CD4-positive, alpha-beta T cell (primary cell): ENCODE data around the gene NAPB. TPM values are rescaled to one million over a fixed set of nuclear protein-coding genes. Genes with fewer than 3 reads are reported as not detected.

Experiments used
- ATAC-seq: fragments of 200-7000 bp; cut with Tn5 transposase; one replicate; pipeline ENCODE4 v1.10.0; 2022; ENCODE audit warnings: mild to moderate bottlenecking; ENCODE audit not compliant: poor library complexity
- CTCF ChIA-PET: fragments of 350-600 bp; sonication (Branson Sonifier 250); formaldehyde crosslinking; loops from one replicate; lab custom pipeline; 2021; ENCODE audit warnings: antibody characterized with exemption, inconsistent platforms; lab: Charles Lee
- POLR2A ChIA-PET: fragments of 350-600 bp; sonication (Branson Sonifier 250); formaldehyde crosslinking; loops from one replicate; lab custom pipeline; 2021; ENCODE audit warnings: antibody characterized with exemption, inconsistent platforms; lab: Charles Lee
- DNase-seq, 14 experiments: peaks; one replicate each; pipeline ENCODE4 v3.0.0-alpha.2; 2013 to 2020; ENCODE audit warnings: mixed read lengths in 2 of 14
- H3K27ac ChIP-seq, 2 donors: one replicate each; pipeline versions ENCODE4 v1.5.1 to v1.7.0; 2013; ENCODE audit warnings: low read length in 2 of 2, low read depth in 1 of 2, mild to moderate bottlenecking in 1 of 2
- H3K27me3 ChIP-seq, 2 experiments: 1 replicate in 1 of 2; 2 replicates in 1 of 2; pipeline versions ENCODE4 v1.6.1 to v1.7.0; 2013; ENCODE audit warnings: low read length in 2 of 2, control low read depth in 1 of 2, mild to moderate bottlenecking in 1 of 2, moderate library complexity in 1 of 2; ENCODE audit not compliant: insufficient read depth in 2 of 2, control insufficient read depth in 1 of 2
- H3K36me3 ChIP-seq: one replicate; pipeline ENCODE4 v1.6.1; 2013; ENCODE audit warnings: low read length, control low read depth; ENCODE audit not compliant: insufficient read depth
- H3K4me1 ChIP-seq: one replicate; pipeline ENCODE4 v1.6.1; 2013; ENCODE audit warnings: low read length, control low read depth; ENCODE audit not compliant: insufficient read depth
- H3K4me3 ChIP-seq: one replicate; pipeline ENCODE4 v1.5.1; 2013; ENCODE audit warnings: mild to moderate bottlenecking, low read length, moderate library complexity
- H3K9me3 ChIP-seq, 2 experiments: 1 replicate in 1 of 2; 2 replicates in 1 of 2; pipeline versions ENCODE4 v1.6.1 to v1.7.0; 2013; ENCODE audit warnings: low read length in 2 of 2, mild to moderate bottlenecking in 2 of 2, control low read depth in 1 of 2, moderate library complexity in 1 of 2; ENCODE audit not compliant: control insufficient read depth in 1 of 2, insufficient read depth in 1 of 2
- H3K27ac Mint-ChIP-seq: one replicate; pipeline ENCODE4 v1.8.0; 2020; ENCODE audit warnings: mixed read lengths
- H3K27me3 Mint-ChIP-seq: one replicate; pipeline ENCODE4 v1.8.0; 2021; ENCODE audit warnings: mixed read lengths
- H3K36me3 Mint-ChIP-seq: one replicate; pipeline ENCODE4 v1.8.0; 2021; ENCODE audit warnings: low read depth, mixed read lengths
- H3K4me1 Mint-ChIP-seq: one replicate; pipeline ENCODE4 v1.8.0; 2021; ENCODE audit warnings: low read depth, mixed read lengths
- H3K4me3 Mint-ChIP-seq: one replicate; pipeline ENCODE4 v1.8.0; 2020; ENCODE audit warnings: mild to moderate bottlenecking, mixed read lengths
- H3K9me3 Mint-ChIP-seq: one replicate; pipeline ENCODE4 v1.8.0; 2020; ENCODE audit warnings: mixed read lengths
- intact Hi-C, 2 experiments: fragments of 100-400 bp; cut with DNase I in 1 of 2; cut with micrococcal nuclease in 1 of 2; formaldehyde crosslinking; loops; one replicate each; pipeline versions ENCODE4 v1.15.1 to v1.9.0; 2023 to 2025; cut with DNase I, micrococcal nuclease
- total RNA-seq, 174 experiments: library from RNA in 2 of 174; stranded (reverse) in 2 of 174; gene quantifications; one replicate each; pipeline ENCODE4 v1.2.3 and lab custom pipeline; 2021 to 2026
- TF ChIP-seq, protein P1 (sequence below): fragments of 200-600 bp; IDR thresholded peaks from one replicate; pipeline ENCODE4 v1.8.0; 2022; ENCODE audit warnings: antibody characterized with exemption, mild to moderate bottlenecking

Gene NAPB
- total RNA-seq, 2 experiments from 2014 or later: 7.5 to 8.9 TPM

DNA sequence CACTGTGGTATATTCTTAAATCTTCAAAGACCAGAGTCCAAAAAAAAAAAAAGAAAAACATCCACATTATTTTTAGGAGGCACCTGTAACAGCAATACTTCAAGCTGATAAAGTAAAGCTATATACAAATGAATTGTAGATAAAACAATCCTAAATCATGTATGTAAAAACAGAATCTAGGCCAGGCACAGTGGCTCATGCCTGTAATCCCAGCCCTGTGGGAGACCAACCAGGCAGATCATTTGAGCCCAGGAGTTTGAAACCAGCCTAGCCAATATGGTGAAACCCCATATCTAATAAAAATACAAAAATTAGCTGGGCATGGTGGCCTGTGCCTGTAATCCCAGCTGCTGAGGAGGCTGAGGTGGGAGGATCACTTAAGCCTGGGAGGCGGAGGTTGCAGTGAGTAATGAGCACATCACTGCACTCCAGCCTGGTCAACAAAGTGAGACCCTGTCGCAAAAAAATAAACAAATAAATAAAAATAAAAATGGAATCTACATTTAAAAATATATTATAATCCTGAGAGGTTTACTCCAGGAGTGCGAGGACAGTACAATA, 7.3 kb downstream of the NAPB start:
- ChIA-PET POLR2A (no interaction called here), CTCF (no interaction called here)
- no peak overlapping the region for H3K27ac Mint-ChIP-seq
- peaks cover 4% of the 10 kb centered on the region for H3K4me1 ChIP-seq
- ATAC-seq (no peak), DNase-seq (no peak)
- H3K4me3 Mint-ChIP-seq: no peak overlapping the region
- intact Hi-C loops: no loop called here
- no peaks in the 10 kb centered on the region for H3K9me3 ChIP-seq
- no peak overlapping the region for H3K27ac ChIP-seq
- H3K4me1 Mint-ChIP-seq: peaks cover 52% of the 10 kb centered on the region
- no peaks in the 10 kb centered on the region for H3K27me3 Mint-ChIP-seq
- H3K36me3 ChIP-seq: no peaks in the 10 kb centered on the region
- H3K27me3 ChIP-seq: no peaks in the 10 kb centered on the region
- H3K4me3 ChIP-seq: no peak overlapping the region
- TF ChIP-seq, protein P1, sequence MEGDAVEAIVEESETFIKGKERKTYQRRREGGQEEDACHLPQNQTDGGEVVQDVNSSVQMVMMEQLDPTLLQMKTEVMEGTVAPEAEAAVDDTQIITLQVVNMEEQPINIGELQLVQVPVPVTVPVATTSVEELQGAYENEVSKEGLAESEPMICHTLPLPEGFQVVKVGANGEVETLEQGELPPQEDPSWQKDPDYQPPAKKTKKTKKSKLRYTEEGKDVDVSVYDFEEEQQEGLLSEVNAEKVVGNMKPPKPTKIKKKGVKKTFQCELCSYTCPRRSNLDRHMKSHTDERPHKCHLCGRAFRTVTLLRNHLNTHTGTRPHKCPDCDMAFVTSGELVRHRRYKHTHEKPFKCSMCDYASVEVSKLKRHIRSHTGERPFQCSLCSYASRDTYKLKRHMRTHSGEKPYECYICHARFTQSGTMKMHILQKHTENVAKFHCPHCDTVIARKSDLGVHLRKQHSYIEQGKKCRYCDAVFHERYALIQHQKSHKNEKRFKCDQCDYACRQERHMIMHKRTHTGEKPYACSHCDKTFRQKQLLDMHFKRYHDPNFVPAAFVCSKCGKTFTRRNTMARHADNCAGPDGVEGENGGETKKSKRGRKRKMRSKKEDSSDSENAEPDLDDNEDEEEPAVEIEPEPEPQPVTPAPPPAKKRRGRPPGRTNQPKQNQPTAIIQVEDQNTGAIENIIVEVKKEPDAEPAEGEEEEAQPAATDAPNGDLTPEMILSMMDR: no peak
- H3K36me3 Mint-ChIP-seq: no peaks in the 10 kb centered on the region
- no peaks in the 10 kb centered on the region for H3K9me3 Mint-ChIP-seq

DNA sequence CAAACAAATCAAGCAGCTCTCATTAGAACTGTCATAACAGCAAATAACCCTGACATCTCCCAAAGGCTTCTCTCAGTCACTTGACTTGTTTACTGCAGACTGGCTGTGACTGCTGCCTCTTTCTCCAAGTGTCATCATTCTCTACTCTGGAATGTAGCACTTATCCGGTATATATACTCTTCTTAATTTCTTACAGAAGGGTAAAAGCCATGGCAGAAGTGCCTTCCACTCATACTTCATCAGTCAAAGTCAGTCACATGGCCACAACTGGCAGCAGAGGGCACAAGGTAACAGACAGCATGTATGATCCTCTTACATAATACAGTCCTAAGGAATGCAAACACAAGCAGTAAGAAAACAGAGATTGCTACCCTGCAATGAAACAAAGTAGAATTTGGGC, 9.3 kb downstream of the NAPB start:
- Histone ChIP-seq H3K4me3 (no peak overlapping the region), H3K36me3 (no peaks in the 10 kb centered on the region), H3K27ac (no peak overlapping the region), H3K4me1 (peaks cover 8% of the 10 kb centered on the region), H3K27me3 (no peaks in the 10 kb centered on the region), H3K9me3 (no peaks in the 10 kb centered on the region)
- H3K36me3 Mint-ChIP-seq: no peaks in the 10 kb centered on the region
- H3K27me3 Mint-ChIP-seq: no peaks in the 10 kb centered on the region
- peaks cover 55% of the 10 kb centered on the region for H3K4me1 Mint-ChIP-seq
- ChIA-PET POLR2A (no interaction called here), CTCF (interaction anchor here (1.0 kb wide), 1 partner anchor 9 kb away, joined by 5 read pairs; the partner anchor contains the start of gene NAPB)
- intact Hi-C loops: no loop called here
- no peaks in the 10 kb centered on the region for H3K9me3 Mint-ChIP-seq
- no peak for DNase-seq
- ATAC-seq: no peak
- no peak overlapping the region for H3K4me3 Mint-ChIP-seq
- no peak overlapping the region for H3K27ac Mint-ChIP-seq
- TF ChIP-seq, protein P1: no peak

GRCh38 chr20:23410916-23411695, 10.2 kb downstream of the NAPB start:
- H3K9me3 ChIP-seq: no peaks in the 10 kb centered on the region
- POLR2A ChIA-PET: no interaction called here
- H3K27ac ChIP-seq: no peak overlapping the region
- Mint-ChIP-seq H3K4me3 (no peak overlapping the region), H3K36me3 (no peaks in the 10 kb centered on the region), H3K4me1 (peaks cover 54% of the 10 kb centered on the region), H3K27ac (no peak overlapping the region), H3K27me3 (no peaks in the 10 kb centered on the region), H3K9me3 (no peaks in the 10 kb centered on the region)
- H3K4me1 ChIP-seq: peaks cover 8% of the 10 kb centered on the region
- ATAC-seq (no peak), DNase-seq (no peak)
- no peaks in the 10 kb centered on the region for H3K36me3 ChIP-seq
- H3K4me3 ChIP-seq: no peak overlapping the region
- intact Hi-C loops: no loop called here
- TF ChIP-seq, protein P1: no peak
- H3K27me3 ChIP-seq: no peaks in the 10 kb centered on the region
- CTCF ChIA-PET: interaction anchor here (1.0 kb wide), 1 partner anchor 10 kb away, joined by 5 read pairs; the partner anchor contains the start of gene NAPB
